NCI-H2227 (cell line): ENCODE data around the gene BMPER.

Experiments used
- DNase-seq: peaks from one replicate; lab custom pipeline; 2025; ENCODE audit not compliant: unreplicated experiment; lab: John Stamatoyannopoulos, UW

Gene BMPER

GRCh38 chr7:34016876-34017275, 111.5 kb downstream of the BMPER start:
- no peak for DNase-seq

- no peak for DNase-seq
These were observed 114.0 kb downstream of the BMPER start for GRCh38 chr7:34019301-34019790.

GRCh38 chr7:34022626-34023025, 117.3 kb downstream of the BMPER start:
- no peak for DNase-seq

GRCh38 chr7:34025600-34025999, 120.3 kb downstream of the BMPER start:
- no peak for DNase-seq

- DNase-seq, result no peak
These were observed 121.3 kb downstream of the BMPER start for GRCh38 chr7:34026481-34027190.

GRCh38 chr7:34031156-34031555, 125.8 kb downstream of the BMPER start:
- no peak for DNase-seq

GRCh38 chr7:34034728-34035127, 129.4 kb downstream of the BMPER start:
- DNase-seq, result no peak

- no peak for DNase-seq
These were observed 130.9 kb downstream of the BMPER start for GRCh38 chr7:34036051-34036920.

GRCh38 chr7:34036972-34037792, 131.8 kb downstream of the BMPER start:
- DNase-seq, result no peak

GRCh38 chr7:34038816-34039470, 133.6 kb downstream of the BMPER start:
- no peak for DNase-seq

GRCh38 chr7:34041707-34042106, 136.4 kb downstream of the BMPER start:
- no peak for DNase-seq

GRCh38 chr7:34042406-34042805, 137.1 kb downstream of the BMPER start:
- no peak for DNase-seq

GRCh38 chr7:34043461-34044305, 138.3 kb downstream of the BMPER start:
- DNase-seq, result no peak

GRCh38 chr7:34044306-34044643, 138.9 kb downstream of the BMPER start:
- DNase-seq, result no peak

GRCh38 chr7:34044734-34045353, 139.5 kb downstream of the BMPER start:
- DNase-seq, result no peak

GRCh38 chr7:34048445-34048844, 143.1 kb downstream of the BMPER start:
- no peak for DNase-seq

- DNase-seq, result no peak
These were observed 148.7 kb downstream of the BMPER start for GRCh38 chr7:34054075-34054474.

- no peak for DNase-seq
These were observed 151.8 kb downstream of the BMPER start for GRCh38 chr7:34057136-34057535.

GRCh38 chr7:34057956-34058355, 152.6 kb downstream of the BMPER start:
- no peak for DNase-seq

- DNase-seq, result no peak
These were observed 153.4 kb downstream of the BMPER start for GRCh38 chr7:34058801-34059135.
